ENCODE results near the gene WDR41. TPM values are rescaled to one million over a fixed set of nuclear protein-coding genes. Genes with fewer than 3 reads are reported as not detected.

WDR41 gene
- total RNA-seq, 1 donor from 2014 or later = 35.6 TPM

DNA sequence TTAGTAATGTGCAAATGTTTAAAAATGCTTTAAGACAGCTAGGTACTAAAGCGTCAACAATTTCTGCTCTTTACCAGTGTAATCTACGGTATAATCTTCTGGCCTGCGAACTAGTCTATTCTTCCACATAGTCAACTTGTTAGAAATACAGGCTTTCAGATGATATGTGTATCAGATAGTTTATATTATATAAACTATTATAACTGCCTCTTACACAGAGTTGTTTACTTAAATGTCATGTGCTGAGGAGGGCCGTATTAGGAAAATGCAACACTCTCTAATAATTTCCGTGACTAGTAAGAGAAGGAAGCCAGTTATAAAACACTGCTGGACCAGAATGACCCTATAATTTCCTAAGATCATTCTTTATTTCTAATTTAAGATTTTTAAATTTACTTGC is 63.6 kb downstream of the WDR41 start:
- ATAC-seq (no peak), DNase-seq (no peak)
- no peak overlapping the region for H3K27ac ChIP-seq
- peaks cover 5% of the 10 kb centered on the region for H3K4me1 ChIP-seq
- H3K27me3 ChIP-seq (ENCODE audit: low read depth) = no peaks in the 10 kb centered on the region
- H3K36me3 ChIP-seq = peaks cover 37% of the 10 kb centered on the region
- TF ChIP-seq, protein P1, sequence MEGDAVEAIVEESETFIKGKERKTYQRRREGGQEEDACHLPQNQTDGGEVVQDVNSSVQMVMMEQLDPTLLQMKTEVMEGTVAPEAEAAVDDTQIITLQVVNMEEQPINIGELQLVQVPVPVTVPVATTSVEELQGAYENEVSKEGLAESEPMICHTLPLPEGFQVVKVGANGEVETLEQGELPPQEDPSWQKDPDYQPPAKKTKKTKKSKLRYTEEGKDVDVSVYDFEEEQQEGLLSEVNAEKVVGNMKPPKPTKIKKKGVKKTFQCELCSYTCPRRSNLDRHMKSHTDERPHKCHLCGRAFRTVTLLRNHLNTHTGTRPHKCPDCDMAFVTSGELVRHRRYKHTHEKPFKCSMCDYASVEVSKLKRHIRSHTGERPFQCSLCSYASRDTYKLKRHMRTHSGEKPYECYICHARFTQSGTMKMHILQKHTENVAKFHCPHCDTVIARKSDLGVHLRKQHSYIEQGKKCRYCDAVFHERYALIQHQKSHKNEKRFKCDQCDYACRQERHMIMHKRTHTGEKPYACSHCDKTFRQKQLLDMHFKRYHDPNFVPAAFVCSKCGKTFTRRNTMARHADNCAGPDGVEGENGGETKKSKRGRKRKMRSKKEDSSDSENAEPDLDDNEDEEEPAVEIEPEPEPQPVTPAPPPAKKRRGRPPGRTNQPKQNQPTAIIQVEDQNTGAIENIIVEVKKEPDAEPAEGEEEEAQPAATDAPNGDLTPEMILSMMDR (IDR thresholded peaks at IDR 0.05) = no peak
- no peaks in the 10 kb centered on the region for H3K9me3 ChIP-seq
- intact Hi-C loops (cut with DNase I) = no loop called here
- H3K4me3 ChIP-seq = no peak overlapping the region

DNA sequence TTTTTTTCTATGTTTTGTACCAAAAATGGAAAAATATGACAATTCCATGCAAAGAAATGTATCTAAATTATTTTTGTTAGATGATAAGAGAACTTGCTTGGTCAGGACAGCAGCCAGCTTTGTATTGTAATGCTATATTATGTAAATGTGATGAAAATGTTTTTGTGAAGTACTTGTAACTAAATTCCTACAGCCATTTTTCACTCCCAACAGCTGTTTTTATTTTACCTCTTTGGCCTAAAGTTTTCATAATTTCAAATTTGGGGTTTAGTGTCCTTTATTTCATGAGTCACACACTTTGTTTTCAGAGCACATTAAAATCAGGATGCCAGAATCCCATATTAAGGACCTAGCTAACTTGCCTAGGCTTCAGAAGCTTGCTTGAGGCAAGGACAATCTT is 64.1 kb downstream of the WDR41 start:
- Histone ChIP-seq H3K36me3 (peaks cover 31% of the 10 kb centered on the region), H3K4me1 (peaks cover 5% of the 10 kb centered on the region), H3K9me3 (no peaks in the 10 kb centered on the region), H3K27me3 (ENCODE audit: low read depth) (no peaks in the 10 kb centered on the region), H3K27ac (no peak overlapping the region), H3K4me3 (no peak overlapping the region)
- TF ChIP-seq, protein P1 (IDR thresholded peaks at IDR 0.05) = no peak
- no peak for ATAC-seq
- DNase-seq = no peak
- intact Hi-C loops (cut with DNase I) = no loop called here

DNA sequence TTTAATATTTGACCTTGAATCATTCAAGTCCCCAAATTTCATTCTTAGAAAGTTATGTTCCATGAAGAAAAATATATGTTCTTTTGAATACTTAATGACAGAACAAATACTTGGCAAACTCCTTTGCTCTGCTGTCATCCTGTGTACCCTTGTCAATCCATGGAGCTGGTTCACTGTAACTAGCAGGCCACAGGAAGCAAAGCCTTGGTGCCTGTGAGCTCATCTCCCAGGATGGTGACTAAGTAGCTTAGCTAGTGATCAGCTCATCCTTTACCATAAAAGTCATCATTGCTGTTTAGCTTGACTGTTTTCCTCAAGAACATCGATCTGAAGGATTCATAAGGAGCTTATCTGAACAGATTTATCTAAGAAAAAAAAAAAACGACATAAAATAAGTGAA is 65.4 kb downstream of the WDR41 start:
- Histone ChIP-seq H3K27ac (no peak overlapping the region), H3K36me3 (peaks cover 18% of the 10 kb centered on the region), H3K27me3 (ENCODE audit: low read depth) (no peaks in the 10 kb centered on the region), H3K4me1 (peaks cover 5% of the 10 kb centered on the region), H3K4me3 (no peak overlapping the region), H3K9me3 (no peaks in the 10 kb centered on the region)
- no peak for ATAC-seq
- no peak for DNase-seq
- intact Hi-C loops (cut with DNase I) = no loop called here
- TF ChIP-seq, protein P1 (IDR thresholded peaks at IDR 0.05) = no peak

DNA sequence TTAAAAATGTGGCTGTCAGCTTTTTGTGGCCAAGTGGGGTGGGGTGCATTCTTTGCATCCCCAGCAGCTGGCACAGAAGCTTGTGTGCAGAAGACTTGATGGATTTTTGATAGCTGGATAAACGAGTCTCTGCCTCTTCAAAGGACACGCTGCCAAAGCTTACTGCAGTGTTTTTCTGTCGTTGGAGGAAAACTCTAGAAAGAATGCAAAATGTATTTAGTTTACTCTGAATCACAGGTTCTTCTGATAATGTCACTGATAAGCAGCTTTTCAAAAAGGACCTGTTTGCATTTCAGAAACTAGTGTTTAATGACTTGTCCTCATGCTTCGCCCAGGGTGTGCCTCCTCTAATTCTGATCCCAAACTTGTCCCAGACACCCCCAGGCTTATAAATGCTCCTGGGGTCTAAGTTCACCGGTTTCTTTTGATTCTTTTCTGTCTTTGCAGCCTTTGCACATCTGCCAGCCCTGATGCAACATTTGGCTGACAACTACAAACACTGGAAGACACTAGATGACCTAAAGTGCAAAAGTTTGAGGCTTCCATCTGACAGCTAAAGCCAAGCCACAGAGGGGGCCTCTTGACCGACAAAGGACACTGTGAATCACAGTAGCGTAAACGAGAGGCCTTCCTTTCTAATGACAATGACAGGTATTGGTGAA is 66.0 kb downstream of the WDR41 start:
- no peak for DNase-seq
- intact Hi-C loops (cut with DNase I) = no loop called here
- Histone ChIP-seq H3K4me1 (peaks cover 5% of the 10 kb centered on the region), H3K36me3 (peaks cover 14% of the 10 kb centered on the region), H3K27me3 (ENCODE audit: low read depth) (no peaks in the 10 kb centered on the region), H3K27ac (no peak overlapping the region), H3K9me3 (no peaks in the 10 kb centered on the region), H3K4me3 (no peak overlapping the region)
- TF ChIP-seq, protein P1 (IDR thresholded peaks at IDR 0.05) = no peak
- peak; percentile 12 to 80 for ATAC-seq

DNA sequence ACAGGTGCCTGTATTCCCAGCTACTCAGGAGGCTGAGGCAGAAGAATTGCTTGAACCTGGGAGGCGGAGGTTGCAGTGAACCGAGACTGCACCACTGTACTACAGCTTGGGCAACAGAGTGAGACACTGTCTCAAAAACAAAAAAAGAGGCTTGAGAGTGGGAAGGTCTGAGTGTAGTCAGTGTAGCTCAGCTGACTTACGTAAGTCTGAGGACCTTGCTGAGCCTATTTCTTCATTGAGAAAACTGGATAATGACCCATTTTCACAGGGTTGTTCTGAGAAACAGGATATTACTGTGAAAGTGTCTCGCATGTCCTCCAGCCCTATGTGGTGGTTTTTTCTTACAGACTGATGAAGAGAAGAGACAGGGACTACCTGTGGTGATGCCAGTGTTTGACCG is 66.7 kb downstream of the WDR41 start:
- H3K4me1 ChIP-seq = peaks cover 5% of the 10 kb centered on the region
- H3K9me3 ChIP-seq = no peaks in the 10 kb centered on the region
- TF ChIP-seq, protein P1 (IDR thresholded peaks at IDR 0.05) = no peak
- H3K27ac ChIP-seq = no peak overlapping the region
- H3K4me3 ChIP-seq = no peak overlapping the region
- no peaks in the 10 kb centered on the region for H3K27me3 ChIP-seq (ENCODE audit: low read depth)
- DNase-seq (no peak), ATAC-seq (peak; percentile 22 to 40)
- peaks cover 7% of the 10 kb centered on the region for H3K36me3 ChIP-seq
- intact Hi-C loops (cut with DNase I) = no loop called here
